ENCODE data around the gene CYP27B1.
"Not testable (repeated sequence)": the region's sequence is repeated elsewhere in the genome, so short reads cannot be mapped to it uniquely, and the experiment has no call there.

CYP27B1 gene

GRCh38 chr12:57783861-57784260 lies 17.0 kb upstream of the CYP27B1 start:
- no peak for DNase-seq (ENCODE audit: low read depth in 3 of 3)

- no peak for DNase-seq (ENCODE audit: low read depth in 3 of 3)
These were observed 16.6 kb upstream of the CYP27B1 start for GRCh38 chr12:57783466-57783801.

GRCh38 chr12:57782608-57783465 lies 16.0 kb upstream of the CYP27B1 start, which contains the start of gene TSFM:
TSS of gene TSFM (plus strand) at chr12:57782787. CDS start at chr12:57782802, 15 bp downstream.
- DNase-seq (ENCODE audit: low read depth in 3 of 3): peak; percentile 92 to 99 (median 97)

- no peak for DNase-seq (ENCODE audit: low read depth in 3 of 3)
These were observed 15.3 kb upstream of the CYP27B1 start for GRCh38 chr12:57782243-57782607.

GRCh38 chr12:57781801-57782200 lies 14.9 kb upstream of the CYP27B1 start:
- DNase-seq (ENCODE audit: low read depth in 3 of 3): no peak

GRCh38 chr12:57781244-57781643 lies 14.4 kb upstream of the CYP27B1 start:
- DNase-seq (ENCODE audit: low read depth in 3 of 3): no peak

- DNase-seq (ENCODE audit: low read depth in 3 of 3): no peak
These were observed 13.5 kb upstream of the CYP27B1 start for GRCh38 chr12:57780284-57780897.

GRCh38 chr12:57779736-57780135 lies 12.9 kb upstream of the CYP27B1 start:
- DNase-seq (ENCODE audit: low read depth in 3 of 3): no peak

GRCh38 chr12:57777911-57778310 lies 11.0 kb upstream of the CYP27B1 start:
- DNase-seq (ENCODE audit: low read depth in 3 of 3): no peak

- no peak for DNase-seq (ENCODE audit: low read depth in 3 of 3)
These were observed 10.5 kb upstream of the CYP27B1 start for GRCh38 chr12:57777367-57777766.

GRCh38 chr12:57776247-57776587 lies 9.3 kb upstream of the CYP27B1 start:
- no peak for DNase-seq (ENCODE audit: low read depth in 3 of 3)

GRCh38 chr12:57775563-57776246 lies 8.8 kb upstream of the CYP27B1 start:
- no peak for DNase-seq (ENCODE audit: low read depth in 3 of 3)

- DNase-seq (ENCODE audit: low read depth in 3 of 3): no peak
These were observed 8.2 kb upstream of the CYP27B1 start for GRCh38 chr12:57775044-57775443.

- not testable (repeated sequence) for DNase-seq (ENCODE audit: low read depth in 3 of 3)
These were observed 7.8 kb upstream of the CYP27B1 start for GRCh38 chr12:57774634-57775033.

GRCh38 chr12:57772429-57773322 lies 5.8 kb upstream of the CYP27B1 start, which contains the start of gene EEF1AKMT3:
TSS of gene EEF1AKMT3 (plus strand) at chr12:57772614. CDS start at chr12:57772725, 111 bp downstream.
- DNase-seq (ENCODE audit: low read depth in 3 of 3): no peak

GRCh38 chr12:57771873-57772428 lies 5.1 kb upstream of the CYP27B1 start, which contains the start of gene METTL1:
TSS of gene METTL1 (minus strand) at chr12:57772105. CDS start at chr12:57772083, 22 bp downstream.
- DNase-seq (ENCODE audit: low read depth in 3 of 3): peak; percentile 91 to 92 (median 92)

GRCh38 chr12:57771236-57771872 lies 4.5 kb upstream of the CYP27B1 start:
- DNase-seq (ENCODE audit: low read depth in 3 of 3): peak; percentile 79 to 95 (median 83)

GRCh38 chr12:57770734-57771133 lies 3.9 kb upstream of the CYP27B1 start:
- no peak for DNase-seq (ENCODE audit: low read depth in 3 of 3)

- DNase-seq (ENCODE audit: low read depth in 3 of 3): no peak
These were observed 2.7 kb upstream of the CYP27B1 start for GRCh38 chr12:57769594-57769993.

- DNase-seq (ENCODE audit: low read depth in 3 of 3): no peak
These were observed 998 bp upstream of the CYP27B1 start for GRCh38 chr12:57767876-57768275.

GRCh38 chr12:57767305-57767698 lies 424 bp upstream of the CYP27B1 start:
- DNase-seq (ENCODE audit: low read depth in 3 of 3): no peak

All from stimulated activated CD4-positive, alpha-beta T cell treated with anti-CD3 and anti-CD28 coated beads, TNF-alpha, amount 100 ng/mL, for 48 hours (primary cell).